GM23338 (cell line): ENCODE data around the gene SEC11A.

Source experiments
- CREB1 ChIP-seq: fragments of 250-450 bp; sonication (Bioruptor Pico); IDR thresholded peaks from 2 replicates; pipeline ENCODE4 v1.5.0; 2020; ENCODE audit warnings: low read depth, mild to moderate bottlenecking, moderate library complexity
- CTCF ChIP-seq, 2 experiments: fragments of 200-600 bp in 1 of 2; sonication (generic) in 1 of 2; conservative IDR thresholded peaks; 2 replicates each; pipeline versions ENCODE4 v1.5.1 to v1.6.1; 2016 to 2017; ENCODE audit warnings: antibody characterized with exemption in 2 of 2, low read depth in 2 of 2, mild to moderate bottlenecking in 2 of 2, moderate library complexity in 1 of 2
- EZH2 ChIP-seq: fragments of 200-600 bp; sonication (generic); IDR thresholded peaks from one replicate; pipeline ENCODE4 v1.8.0; 2017; ENCODE audit warnings: antibody characterized with exemption, mild to moderate bottlenecking, low read depth; ENCODE audit not compliant: unreplicated experiment
- EZH2phosphoT487 ChIP-seq: fragments of 200-600 bp; sonication (generic); IDR thresholded peaks from one replicate; pipeline ENCODE4 v1.8.1; 2018; ENCODE audit warnings: antibody characterized with exemption; ENCODE audit not compliant: unreplicated experiment
- JUNB ChIP-seq: IDR thresholded peaks from one replicate; pipeline ENCODE4 v1.6.1; 2016; ENCODE audit warnings: antibody characterized with exemption; ENCODE audit not compliant: unreplicated experiment
- POLR2AphosphoS5 ChIP-seq: IDR thresholded peaks from 2 replicates; pipeline ENCODE4 v1.6.1; 2016; ENCODE audit warnings: antibody characterized with exemption, low read depth
- REST ChIP-seq: IDR thresholded peaks from one replicate; pipeline ENCODE4 v1.6.1; 2018; ENCODE audit warnings: antibody characterized with exemption; ENCODE audit not compliant: unreplicated experiment

GRCh38 chr15:84633311-84634227, 82.4 kb downstream of the SEC11A start:
- TF ChIP-seq CREB1 (CRISPR knock-in tag), result no peak
- 0 out of 4 replicates have a peak, but pooled peaks of 1 of the 2 experiments have one; percentile 1 for TF ChIP-seq CTCF (conservative IDR thresholded peaks at IDR 0.05; ENCODE audit: low read depth in 2 of 2)
- no peak for TF ChIP-seq EZH2phosphoT487
- no peak for TF ChIP-seq EZH2
- 0 out of 2 replicates have a peak, but pooled peaks have one; percentile 33 for TF ChIP-seq POLR2AphosphoS5
- no peak for TF ChIP-seq REST
- no peak for TF ChIP-seq JUNB
